ENCODE data around the gene SEMA3B.

DNA sequence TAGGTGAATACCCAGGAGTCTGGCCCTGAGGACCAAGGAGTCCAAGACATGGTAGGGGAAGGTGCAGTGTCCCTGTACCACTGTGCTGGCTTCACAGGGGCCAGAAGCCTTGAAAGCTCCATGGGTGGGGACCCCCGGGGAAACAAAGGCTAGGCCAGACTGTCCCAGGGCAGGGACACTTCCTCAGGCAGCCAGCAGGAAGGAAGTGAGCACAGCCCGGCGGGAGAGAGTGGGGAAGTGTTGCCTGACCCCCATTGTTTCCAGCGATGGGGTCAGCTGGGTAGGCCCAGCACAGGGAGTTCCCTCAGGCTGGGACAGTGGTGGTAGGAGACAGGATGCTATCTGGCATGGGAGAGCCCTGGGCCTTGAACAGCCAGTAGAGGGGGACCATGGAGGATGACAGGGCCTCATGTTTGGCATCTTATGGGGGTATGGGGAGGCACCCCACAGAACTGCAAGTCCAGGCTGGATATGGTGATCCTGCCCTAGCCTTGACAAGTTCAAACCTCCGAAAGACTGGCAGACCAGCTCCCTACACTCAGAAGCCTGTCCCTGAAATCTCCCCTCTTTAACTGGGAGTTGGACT is 54.8 kb downstream of the SEMA3B start:
- TF ChIP-seq, protein P1, sequence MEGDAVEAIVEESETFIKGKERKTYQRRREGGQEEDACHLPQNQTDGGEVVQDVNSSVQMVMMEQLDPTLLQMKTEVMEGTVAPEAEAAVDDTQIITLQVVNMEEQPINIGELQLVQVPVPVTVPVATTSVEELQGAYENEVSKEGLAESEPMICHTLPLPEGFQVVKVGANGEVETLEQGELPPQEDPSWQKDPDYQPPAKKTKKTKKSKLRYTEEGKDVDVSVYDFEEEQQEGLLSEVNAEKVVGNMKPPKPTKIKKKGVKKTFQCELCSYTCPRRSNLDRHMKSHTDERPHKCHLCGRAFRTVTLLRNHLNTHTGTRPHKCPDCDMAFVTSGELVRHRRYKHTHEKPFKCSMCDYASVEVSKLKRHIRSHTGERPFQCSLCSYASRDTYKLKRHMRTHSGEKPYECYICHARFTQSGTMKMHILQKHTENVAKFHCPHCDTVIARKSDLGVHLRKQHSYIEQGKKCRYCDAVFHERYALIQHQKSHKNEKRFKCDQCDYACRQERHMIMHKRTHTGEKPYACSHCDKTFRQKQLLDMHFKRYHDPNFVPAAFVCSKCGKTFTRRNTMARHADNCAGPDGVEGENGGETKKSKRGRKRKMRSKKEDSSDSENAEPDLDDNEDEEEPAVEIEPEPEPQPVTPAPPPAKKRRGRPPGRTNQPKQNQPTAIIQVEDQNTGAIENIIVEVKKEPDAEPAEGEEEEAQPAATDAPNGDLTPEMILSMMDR (IDR thresholded peaks at IDR 0.05; ENCODE audit: low read length): no peak
- TF ChIP-seq EZH2 (optimal IDR thresholded peaks at IDR 0.05; ENCODE audit: low read depth, low read length): no peak
- no peak for TF ChIP-seq EZH2phosphoT487 (IDR thresholded peaks at IDR 0.05; ENCODE audit: low read length)
